Endothelial cell of umbilical vein (primary cell): ENCODE results near the gene CCDC38.

ENCODE experiments used
- EZH2 ChIP-seq: IDR thresholded peaks from 2 replicates; pipeline ENCODE4 v1.6.1; 2012; ENCODE audit warnings: borderline replicate concordance, low read depth, mild to moderate bottlenecking, moderate library complexity, low read length, inconsistent platforms; ENCODE audit not compliant: severe bottlenecking
- MAX ChIP-seq: IDR thresholded peaks from 2 replicates; pipeline ENCODE4 v1.6.1; 2011; ENCODE audit not compliant: insufficient read depth, insufficient read length
- POLR2A ChIP-seq: IDR thresholded peaks from 2 replicates; pipeline ENCODE4 v1.6.1; 2012; ENCODE audit warnings: low read depth, mild to moderate bottlenecking, control low read depth, low read length
- POLR2AphosphoS5 ChIP-seq: IDR thresholded peaks from 2 replicates; pipeline ENCODE4 v1.6.1; 2012; ENCODE audit warnings: low read depth, mild to moderate bottlenecking, control low read depth, low read length, moderate library complexity; ENCODE audit not compliant: insufficient read depth
- TF ChIP-seq, protein P1 (sequence below), 2 donors: IDR thresholded peaks; 1 replicate in 1 of 2; 2 replicates in 1 of 2; pipeline ENCODE4 v1.5.1; 2011; ENCODE audit warnings: low read length in 2 of 2, mild to moderate bottlenecking in 2 of 2, moderate library complexity in 2 of 2, control low read depth in 1 of 2, inconsistent platforms in 1 of 2, low read depth in 1 of 2; ENCODE audit not compliant: insufficient read depth in 1 of 2; ENCODE audit errors: extremely low read depth in 1 of 2

DNA sequence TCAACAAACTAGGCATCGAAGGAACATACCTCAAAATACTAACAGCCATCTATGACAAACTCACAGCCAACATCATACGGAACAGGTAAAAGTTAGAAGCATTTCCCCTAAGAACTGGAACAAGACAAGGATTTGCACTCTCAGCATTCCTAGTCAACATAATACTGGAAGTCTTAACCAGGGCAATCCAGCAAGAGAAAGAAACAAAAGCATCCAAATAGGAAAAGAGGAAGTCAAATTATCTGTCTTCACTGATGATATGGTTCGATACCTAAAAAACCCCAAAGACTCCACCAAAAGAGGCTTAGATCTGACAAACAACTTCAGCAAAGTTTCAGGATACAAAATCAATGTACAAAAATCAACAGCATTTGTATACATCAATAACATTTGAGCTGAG is 32.5 kb downstream of the CCDC38 start:
- TF ChIP-seq MAX (no peak), POLR2AphosphoS5 (no peak), EZH2 (no peak), POLR2A (no peak)
- TF ChIP-seq, protein P1, sequence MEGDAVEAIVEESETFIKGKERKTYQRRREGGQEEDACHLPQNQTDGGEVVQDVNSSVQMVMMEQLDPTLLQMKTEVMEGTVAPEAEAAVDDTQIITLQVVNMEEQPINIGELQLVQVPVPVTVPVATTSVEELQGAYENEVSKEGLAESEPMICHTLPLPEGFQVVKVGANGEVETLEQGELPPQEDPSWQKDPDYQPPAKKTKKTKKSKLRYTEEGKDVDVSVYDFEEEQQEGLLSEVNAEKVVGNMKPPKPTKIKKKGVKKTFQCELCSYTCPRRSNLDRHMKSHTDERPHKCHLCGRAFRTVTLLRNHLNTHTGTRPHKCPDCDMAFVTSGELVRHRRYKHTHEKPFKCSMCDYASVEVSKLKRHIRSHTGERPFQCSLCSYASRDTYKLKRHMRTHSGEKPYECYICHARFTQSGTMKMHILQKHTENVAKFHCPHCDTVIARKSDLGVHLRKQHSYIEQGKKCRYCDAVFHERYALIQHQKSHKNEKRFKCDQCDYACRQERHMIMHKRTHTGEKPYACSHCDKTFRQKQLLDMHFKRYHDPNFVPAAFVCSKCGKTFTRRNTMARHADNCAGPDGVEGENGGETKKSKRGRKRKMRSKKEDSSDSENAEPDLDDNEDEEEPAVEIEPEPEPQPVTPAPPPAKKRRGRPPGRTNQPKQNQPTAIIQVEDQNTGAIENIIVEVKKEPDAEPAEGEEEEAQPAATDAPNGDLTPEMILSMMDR (IDR thresholded peaks at IDR 0.05; ENCODE audit: extremely low read depth in 1 of 2, insufficient read depth in 1 of 2, low read depth in 1 of 2, low read length in 2 of 2), result no peak
